HK-2 (cell line): ENCODE results near the gene PLD4.
"Not testable (repeated sequence)": the region's sequence is repeated elsewhere in the genome, so short reads cannot be mapped to it uniquely, and the experiment has no call there.

Source experiments
- DNase-seq: peaks from one replicate; pipeline ENCODE4 v3.0.0-alpha.2; 2018; ENCODE audit not compliant: unreplicated experiment

The PLD4 gene

DNA sequence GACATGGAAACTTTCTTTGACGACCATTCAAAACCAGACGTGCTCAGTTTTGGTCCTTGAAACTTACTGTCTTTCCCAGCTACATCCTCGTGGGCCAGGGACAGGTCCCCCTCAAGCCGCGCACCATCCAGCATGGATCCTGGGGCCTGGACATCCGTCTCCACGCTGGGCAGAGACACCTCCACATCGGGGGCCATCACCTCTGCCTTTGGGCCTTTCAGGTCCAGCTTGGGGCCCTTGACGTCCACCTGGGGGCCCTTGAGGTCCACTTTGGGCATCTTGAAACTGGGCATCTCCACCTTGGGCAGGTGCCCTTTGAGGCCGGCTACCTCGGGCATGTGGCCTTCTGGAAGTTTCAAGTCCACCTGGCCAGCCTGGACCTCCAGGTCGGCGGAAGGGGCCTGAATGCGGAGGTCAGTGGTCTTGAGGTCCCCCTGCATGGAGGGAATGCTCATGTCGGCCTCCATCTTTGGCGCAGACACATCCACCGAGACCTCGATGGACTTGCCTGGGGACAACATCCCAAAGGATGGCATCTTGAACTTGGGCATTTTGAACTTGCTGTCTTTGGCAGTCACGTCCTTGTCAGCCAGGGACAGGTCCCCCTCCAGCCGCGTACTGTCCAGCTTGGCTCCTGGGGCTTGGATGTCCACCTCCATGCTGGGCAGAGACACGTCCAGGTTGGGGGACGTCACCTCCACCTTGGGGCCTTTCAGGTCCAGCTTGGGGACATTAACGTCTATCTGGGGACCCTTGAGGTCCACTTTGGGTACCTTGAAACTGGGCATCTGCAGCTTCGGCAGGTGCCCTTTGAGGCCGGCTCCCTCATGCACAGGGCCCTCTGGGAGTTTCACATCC, 17.1 kb downstream of the PLD4 start:
- no peak for DNase-seq

DNA sequence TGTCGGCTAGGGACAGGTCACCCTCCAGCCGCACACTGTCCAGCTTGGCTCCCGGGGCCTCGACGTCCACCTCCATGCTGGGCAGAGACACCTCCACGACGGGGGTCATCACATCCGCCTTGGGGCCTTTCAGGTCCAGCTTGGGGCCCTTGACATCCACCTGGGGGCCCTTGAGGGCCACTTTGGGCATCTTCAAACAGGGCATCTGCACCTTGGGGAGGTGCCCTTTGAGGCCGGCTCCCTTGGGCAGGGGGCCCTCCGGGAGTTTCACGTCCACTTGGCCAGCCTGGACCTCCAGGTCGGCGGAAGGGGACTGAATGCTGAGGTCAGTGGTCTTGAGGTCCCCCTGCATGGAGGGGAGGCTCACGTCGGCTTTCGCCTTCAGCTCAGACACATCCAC, 17.9 kb downstream of the PLD4 start:
- no peak for DNase-seq

DNA sequence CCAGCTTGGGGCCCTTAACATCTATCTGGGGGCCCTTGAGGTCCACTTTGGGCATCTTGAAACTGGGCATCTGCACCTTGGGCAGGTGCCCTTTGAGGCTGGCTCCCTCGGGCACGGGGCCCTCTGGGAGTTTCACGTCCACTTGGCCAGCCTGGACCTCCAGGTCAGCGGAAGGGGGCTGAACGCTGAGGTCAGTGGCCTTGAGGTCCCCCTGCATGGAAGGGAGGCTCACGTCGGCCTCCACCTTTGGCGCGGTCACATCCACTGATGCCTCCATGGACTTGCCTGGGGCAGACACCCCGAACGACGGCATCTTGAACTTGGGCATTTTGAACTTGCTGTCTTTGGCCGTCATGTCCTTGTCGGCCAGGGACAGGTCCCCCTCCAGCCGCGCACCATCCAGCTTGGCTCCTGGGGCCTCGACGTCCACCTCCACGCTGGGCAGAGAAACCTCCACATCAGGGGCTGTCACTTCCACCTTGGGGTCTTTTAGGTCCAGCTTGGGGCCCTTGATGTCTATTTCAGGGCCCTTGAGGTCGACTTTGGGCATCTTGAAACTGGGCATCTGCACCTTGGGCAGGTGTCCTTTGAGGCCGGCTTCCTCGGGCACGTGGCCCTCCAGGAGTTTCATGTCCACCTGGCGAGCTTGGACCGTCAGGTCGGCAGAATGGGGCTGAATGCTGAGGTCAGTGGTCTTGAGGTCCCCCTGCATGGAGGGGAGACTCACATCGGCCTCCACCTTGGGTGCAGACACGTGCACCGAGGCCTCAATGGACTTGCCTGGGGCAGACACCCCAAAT, 18.7 kb downstream of the PLD4 start:
- DNase-seq = not testable (repeated sequence)

DNA sequence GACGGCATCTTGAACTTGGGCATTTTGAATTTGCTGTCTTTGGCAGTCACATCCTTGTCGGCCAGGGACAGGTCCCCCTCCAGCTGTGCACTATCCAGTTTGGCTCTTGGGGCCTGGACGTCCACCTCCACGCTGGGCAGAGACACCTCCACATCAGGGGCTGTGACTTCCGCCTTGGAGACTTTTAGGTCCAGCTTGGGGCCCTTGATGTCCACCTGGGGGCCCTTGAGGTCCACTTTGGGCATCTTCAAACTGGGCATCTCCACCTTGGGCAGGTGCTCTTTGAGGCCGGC, 19.3 kb downstream of the PLD4 start:
- not testable (repeated sequence) for DNase-seq

DNA sequence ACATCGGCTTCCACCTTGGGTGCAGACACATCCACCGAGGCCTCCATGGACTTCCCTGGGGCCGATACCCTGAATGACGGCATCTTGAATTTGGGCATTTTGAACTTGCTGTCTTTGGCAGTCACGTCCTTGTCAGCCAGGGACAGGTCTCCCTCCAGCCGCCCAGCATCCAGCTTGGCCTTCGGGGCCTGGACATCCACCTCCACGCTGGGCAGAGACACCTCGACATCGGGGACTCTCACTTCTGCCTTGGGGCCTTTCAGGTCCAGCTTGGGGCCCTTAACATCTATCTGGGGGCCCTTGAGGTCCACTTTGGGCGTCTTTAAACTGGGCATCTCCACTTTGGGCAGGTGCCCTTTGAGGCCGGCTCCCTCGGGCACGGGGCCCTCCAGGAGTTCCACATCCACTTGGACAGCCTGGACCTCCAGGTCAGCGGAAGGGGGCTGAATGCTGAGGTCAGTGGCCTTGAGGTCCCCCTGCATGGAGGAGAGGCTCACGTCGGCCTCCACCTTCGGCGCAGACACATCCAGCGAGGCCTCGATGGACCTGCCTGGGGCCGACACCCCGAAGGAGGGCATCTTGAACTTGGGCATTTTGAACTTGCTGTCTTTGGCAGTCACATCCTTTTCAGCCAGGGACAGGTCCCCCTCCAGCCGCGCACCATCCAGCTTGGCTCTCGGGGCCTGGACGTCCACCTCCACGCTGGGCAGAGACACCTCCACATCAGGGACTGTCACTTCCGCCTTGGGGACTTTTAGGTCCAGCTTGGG, 19.9 kb downstream of the PLD4 start:
- DNase-seq = not testable (repeated sequence)

DNA sequence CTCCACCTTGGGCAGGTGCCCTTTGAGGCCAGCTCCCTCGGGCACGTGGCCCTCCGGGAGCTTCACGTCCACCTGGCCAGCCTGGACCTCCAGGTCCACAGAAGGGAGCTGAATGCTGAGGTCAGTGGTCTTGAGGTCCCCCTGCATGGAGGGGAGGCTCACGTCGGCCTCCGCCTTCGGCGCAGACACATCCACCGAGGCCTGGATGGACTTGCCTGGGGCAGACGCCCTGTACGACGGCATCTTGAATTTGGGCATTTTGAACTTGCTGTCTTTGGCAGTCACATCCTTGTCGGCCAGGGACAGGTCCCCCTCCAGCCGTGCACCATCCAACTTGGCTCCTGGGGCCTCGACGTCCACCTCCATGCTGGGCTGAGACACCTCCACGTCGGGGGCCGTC, 20.6 kb downstream of the PLD4 start:
- not testable (repeated sequence) for DNase-seq

DNA sequence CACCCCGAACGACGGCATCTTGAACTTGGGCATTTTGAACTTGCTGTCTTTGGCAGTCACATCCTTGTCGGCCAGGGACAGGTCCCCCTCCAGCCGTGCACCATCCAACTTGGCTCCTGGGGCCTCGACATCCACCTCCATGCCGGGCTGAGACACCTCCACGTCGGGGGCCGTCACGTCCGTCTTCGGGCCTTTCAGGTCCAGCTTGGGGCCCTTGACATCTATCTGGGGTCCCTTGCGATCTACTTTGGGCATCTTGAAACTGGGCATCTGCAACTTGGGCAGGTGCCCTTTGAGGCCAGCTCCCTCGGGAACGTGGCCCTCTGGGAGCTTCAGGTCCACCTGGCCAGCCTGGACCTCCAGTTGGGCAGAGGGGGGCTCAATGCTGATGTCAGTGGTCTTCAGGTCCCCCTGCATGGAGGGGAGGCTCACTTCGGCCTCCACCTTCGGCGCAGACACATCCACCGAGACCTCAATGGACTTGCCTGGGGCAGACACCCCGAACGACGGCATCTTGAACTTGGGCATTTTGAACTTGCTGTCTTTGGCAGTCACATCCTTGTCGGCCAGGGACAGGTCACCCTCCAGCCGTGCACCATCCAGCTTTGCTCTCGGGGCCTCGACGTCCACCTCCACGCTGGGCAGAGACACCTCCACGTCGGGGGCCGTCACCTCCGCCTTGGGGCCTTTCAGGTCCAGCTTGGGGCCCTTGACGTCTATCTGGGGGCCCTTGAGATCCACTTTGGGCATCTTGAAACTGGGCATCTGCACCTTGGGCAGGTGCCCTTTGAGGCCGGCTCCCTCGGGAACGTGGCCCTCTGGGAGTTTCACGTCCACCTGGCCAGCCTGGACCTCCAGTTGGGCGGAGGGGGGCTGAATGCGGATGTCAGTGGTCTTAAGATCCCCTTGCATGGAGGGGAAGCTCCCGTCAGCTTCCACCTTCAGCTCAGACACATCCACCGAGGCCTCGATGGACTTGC, 21.6 kb downstream of the PLD4 start:
- DNase-seq = not testable (repeated sequence)

DNA sequence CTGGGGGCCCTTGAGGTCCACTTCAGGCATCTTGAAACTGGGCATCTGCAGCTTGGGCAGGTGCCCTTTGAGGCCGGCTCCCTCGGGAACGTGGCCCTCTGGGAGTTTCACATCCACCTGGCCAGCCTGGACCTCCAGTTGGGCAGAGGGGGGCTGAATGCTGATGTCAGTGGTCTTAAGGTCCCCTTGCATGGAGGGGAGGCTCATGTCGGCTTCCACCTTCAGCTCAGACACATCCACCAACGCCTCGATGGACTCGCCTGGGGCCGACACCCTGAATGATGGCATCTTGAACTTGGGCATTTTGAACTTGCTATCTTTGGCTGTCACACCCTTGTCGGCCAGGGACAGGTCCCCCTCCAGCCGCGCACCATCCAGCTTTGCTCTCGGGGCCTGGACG, 22.5 kb downstream of the PLD4 start:
- not testable (repeated sequence) for DNase-seq

DNA sequence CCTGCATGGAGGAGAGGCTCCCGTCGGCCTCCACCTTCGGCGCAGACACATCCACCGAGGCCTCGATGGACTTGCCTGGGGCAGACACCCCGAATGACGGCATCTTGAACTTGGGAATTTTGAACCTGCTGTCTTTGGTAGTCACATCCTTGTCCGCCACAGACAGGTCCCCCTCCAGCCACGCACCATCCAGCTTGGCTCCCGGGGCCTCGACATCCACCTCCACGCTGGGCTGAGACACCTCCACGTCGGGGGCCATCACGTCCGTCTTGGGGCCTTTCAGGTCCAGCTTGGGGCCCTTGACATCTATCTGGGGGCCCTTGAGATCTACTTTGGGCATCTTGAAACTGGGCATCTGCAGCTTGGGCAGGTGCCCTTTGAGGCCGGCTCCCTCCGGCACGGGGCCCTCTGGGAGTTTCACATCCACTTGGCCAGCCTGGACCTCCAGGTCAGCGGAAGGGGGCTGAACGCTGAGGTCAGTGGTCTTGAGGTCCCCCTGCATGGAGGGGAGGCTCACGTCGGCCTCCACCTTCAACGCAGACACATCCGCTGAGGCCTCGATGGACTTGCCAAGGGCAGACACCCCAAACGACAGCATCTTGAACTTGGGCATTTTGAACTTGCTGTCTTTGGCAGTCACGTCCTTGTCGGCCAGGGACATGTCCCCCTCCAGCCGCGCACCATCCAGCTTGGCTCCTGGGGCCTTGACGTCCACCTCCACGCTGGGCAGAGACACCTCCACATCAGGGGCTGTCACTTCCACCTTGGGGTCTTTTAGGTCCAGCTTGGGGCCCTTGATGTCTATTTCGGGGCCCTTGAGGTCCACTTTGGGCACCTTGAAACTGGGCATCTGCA, 23.4 kb downstream of the PLD4 start:
- DNase-seq = not testable (repeated sequence)

DNA sequence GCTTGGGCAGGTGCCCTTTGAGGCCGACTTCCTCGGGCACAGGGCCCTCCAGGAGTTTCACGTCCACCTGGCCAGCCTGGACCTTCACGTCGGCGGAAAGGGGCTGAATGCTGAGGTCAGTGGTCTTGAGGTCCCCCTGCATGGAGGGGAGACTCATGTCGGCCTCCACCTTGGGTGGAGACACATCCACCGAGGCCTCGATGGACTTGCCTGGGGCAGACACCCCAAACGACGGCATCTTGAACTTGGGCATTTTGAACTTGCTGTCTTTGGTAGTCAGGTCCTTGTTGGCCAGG, 24.0 kb downstream of the PLD4 start:
- no peak for DNase-seq

DNA sequence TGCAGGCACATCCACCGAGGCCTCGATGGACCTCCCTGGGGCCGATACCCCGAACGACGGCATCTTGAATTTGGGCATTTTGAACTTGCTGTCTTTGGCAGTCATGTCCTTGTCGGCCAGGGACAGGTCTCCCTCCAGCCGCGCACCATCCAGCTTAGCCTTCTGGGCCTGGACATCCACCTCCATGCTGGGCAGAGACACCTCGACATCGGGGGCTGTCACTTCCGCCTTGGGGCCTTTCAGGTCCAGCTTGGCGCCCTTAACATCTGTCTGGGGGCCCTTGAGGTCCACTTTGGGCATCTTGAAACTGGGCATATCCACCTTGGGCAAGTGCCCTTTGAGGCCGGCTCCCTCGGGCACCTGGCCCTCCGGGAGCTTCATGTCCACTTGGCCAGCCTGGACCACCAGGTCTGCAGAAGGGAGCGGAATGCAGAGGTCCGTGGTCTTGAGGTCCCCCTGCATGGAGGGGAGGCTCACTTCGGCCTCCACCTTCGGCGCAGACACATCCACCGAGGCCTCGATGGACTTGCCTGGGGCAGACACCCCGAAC, 24.8 kb downstream of the PLD4 start:
- not testable (repeated sequence) for DNase-seq

DNA sequence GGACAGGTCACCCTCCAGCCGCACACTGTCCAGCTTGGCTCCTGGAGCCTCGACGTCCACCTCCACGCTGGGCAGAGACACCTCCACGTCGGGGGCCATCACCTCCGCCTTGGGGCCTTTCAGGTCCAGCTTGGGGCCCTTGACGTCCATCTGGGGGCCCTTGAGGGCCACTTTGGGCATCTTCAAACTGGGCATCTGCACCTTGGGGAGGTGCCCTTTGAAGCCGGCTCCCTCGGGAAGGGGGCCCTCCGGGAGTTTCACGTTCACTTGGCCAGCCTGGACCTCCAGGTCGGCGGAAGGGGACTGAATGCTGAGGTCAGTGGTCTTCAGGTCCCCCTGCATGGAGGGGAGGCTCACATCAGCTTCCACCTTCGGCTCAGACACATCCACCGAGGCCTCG, 25.3 kb downstream of the PLD4 start:
- no peak for DNase-seq

DNA sequence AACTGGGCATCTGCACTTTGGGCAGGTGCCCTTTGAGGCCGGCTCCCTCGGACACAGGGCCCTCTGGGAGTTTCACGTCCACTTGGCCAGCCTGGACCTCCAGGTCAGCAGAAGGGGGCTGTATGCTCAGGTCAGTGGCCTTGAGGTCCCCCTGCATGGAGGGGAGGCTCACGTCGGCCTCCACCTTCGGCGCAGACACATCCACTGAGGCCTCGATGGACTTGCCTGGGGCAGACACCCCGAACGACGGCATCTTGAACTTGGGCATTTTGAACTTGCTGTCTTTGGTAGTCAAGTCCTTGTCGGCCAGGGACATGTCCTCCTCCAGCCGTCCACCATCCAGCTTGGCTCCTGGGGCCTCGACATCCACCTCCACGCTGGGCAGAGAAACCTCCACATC, 26.0 kb downstream of the PLD4 start:
- DNase-seq = not testable (repeated sequence)

DNA sequence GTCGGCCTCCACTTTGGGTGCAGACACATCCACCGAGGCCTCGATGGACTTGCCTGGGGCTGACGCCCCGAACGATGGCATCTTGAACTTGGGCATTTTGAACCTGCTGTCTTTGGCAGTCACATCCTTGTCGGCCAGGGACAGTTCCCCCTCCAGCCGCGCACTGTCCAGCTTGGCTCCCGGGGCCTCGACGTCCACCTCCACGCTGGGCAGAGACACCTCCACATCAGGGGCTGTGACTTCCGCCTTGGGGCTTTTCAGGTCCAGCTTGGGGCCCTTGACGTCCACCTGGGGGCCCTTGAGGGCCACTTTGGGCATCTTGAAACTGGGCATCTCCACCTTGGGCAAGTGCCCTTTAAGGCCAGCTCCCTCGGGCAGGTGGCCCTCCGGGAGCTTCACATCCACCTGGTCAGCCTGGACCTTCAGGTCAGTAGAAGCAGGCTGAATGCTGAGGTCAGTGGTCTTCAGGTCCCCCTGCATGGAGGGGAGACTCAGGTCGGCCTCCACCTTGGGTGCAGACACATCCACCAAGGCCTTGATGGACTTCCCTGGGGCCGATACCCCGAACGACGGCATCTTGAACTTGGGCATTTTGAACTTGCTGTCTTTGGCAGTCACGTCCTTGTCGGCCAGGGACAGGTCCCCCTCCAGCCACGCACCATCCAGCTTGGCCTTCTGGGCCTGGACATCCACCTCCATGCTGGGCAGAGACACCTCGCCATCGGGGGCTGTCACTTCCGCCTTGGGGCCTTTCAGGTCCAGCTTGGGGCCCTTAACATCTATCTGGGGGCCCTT, 27.4 kb downstream of the PLD4 start:
- DNase-seq = not testable (repeated sequence)

DNA sequence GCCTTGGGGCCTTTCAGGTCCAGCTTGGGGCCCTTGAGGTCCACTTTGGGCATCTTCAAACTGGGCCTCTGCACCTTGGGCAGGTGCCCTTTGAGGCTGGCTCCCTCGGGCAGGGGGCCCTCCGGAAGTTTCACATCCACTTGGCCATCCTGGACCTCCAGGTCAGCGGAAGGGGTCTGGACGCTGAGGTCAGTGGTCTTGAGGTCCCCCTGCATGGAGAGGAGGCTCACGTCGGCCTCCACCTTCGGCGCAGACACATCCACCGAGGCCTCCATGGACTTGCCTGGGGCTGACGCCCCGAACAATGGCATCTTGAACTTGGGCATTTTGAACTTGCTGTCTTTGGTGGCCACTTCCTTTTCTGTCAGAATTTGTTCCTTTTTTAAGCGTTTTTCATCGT, 28.4 kb downstream of the PLD4 start:
- no peak for DNase-seq

DNA sequence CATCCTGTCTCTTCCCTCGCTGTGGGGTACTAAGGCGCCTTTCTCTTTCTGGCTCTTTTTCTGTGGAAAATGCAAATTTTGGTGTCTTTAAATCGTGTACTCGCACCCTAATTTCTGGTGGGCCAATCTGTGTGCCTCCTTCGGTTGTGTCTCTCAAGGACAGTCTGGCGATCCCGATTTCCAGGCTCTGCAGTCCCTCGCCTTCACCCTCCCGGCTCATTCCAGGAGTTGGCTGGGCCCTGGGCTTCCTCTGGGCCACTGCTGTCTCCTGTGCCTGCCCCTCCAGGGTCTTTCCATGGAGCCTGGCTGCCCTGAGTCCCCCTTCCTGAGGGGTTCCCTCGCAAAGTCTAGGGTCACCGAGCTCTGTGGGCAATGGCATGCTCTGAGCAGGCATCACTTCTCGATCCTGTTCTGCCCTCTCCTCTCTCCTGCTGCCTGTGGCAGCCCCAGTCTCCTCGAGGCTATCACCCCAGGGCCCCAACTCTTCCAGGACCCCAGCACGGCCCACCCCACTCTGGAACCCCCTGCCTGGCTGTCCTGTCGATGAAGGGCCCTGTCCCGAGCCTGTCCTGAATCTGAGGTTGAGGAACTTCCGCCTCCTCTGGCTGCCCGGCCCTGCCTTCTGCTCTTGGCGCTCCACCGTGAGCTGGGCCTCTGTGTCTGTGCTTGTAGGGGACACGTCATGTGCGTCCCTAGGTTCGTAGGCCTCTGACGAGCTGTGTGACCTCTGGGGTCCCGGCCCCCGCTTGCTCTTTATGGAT, 29.4 kb downstream of the PLD4 start:
- no peak for DNase-seq

DNA sequence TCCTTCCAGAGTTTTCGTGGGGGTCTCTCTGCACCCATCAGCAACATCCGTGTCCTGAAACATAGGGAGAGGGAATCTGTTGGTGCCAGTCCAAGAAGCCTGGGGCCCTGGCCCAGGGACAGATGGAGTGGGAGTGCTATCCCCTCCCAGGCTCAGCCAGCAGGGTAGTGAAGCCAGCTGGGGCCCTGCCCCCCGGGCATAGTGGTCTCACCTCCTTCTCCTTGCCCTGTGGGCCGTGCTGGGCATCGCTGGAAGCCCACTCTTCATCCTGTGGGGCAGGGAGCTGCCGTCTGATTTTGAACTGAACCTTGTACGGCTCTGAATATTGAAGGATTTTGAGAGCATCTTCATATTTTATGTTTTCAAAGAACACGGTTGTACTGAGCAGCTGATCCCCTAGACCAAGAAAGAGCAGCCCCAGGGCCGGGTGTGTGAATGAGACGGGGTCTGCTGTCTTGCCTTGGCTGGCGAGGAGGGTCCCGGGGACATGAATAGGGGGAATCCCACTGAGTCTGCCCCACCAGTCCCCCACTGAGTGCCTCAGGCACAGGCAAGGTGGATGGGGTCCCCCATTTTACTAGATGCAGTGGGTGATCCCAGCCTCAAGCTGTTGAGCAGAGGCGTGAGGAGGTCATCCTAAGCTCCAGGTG, 30.2 kb downstream of the PLD4 start:
- DNase-seq = no peak

DNA sequence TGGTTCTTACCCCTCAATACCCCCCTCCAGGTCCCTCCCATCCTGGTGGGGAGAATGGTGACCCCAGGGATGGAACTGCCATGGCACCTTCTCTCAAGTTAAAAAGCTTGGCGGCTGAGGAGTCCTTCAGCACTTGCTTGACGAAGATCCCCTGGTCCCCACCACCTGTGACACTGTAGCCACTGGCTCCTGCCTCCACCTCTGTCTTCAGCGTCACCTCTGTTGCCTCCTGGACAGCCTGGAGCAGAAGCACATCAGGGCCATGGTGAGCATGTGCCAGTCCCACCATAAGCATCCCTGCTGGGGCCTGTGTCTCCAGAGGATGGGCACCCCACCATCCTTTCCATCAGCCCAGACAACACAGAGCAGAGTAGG, 30.7 kb downstream of the PLD4 start:
- no peak for DNase-seq
